ENCODE measurements around the gene CFAP54. TPM values are rescaled to one million over a fixed set of nuclear protein-coding genes. Genes with fewer than 3 reads are reported as not detected.

CFAP54 gene
- total and polyA plus RNA-seq, 2 of the 4 experiments (the other 2 are of a cell fraction) = 0.18 to 0.41 TPM

DNA sequence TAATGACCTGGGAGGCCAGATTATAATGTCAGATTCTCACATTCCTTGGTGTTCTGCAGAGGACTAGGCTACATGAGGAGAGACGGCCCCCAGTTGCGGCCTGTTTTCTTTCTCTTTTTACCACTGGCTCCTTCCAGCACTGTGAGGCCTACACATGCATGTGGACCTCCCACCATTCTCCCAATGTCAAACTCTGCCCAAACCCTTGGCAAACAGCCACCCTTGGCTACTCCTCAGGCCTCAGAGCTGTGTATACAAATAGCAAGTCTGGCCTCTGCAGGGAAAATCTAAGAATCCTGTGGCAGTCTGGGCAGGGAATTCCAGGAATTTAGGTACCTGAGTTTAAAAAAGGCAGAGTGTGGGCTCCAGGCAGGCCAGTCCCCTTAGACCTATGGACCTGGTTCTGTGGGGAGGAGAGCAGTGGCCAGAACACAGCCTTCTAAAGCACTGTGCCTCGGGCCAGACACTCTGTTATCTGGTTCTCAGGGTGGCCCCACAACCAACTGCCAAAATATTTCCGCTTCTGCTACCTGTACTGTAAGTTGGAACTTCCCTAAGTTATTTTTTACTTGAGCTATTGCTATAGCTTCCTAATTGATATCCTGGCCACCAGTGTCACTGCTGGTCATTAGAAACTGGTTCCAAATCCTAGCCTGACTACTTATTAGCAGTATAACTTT lies 397.8 kb downstream of the CFAP54 start:
- no peak overlapping the region for H3K27ac ChIP-seq (ENCODE audit: insufficient read depth, low read length)
- in situ Hi-C loops (cut with MboI; ENCODE audit: low sequenced_read_pairs) (no loop called here), dilution Hi-C loops (cut with HindIII; ENCODE audit: low sequenced_read_pairs, unreplicated experiment) (no loop called here), intact Hi-C loops (cut with micrococcal nuclease) (no loop called here)
- H3K9me3 ChIP-seq (ENCODE audit: control insufficient read depth, insufficient read depth, low read length) = no peaks in the 10 kb centered on the region
- peak; percentile 66 for DNase-seq
- peaks cover 5% of the 10 kb centered on the region for H3K4me1 ChIP-seq (ENCODE audit: control insufficient read depth, insufficient read depth, low read length)
- H2AFZ ChIP-seq (replicated peaks; ENCODE audit: low read length, poor library complexity) = peak overlapping the region; percentile 36
- no peak overlapping the region for H3K18ac ChIP-seq (ENCODE audit: low read depth, low read length)
- H3K4ac ChIP-seq (ENCODE audit: low read depth, low read length) = no peak overlapping the region
- no peak overlapping the region; the same call in 1 of the 2 replicates for H2BK20ac ChIP-seq (ENCODE audit: low read depth, low read length)
- no TSS peak for BruUV-seq (replicated peaks)
- no peak overlapping the region for H2BK15ac ChIP-seq (ENCODE audit: low read depth, low read length)
- no peaks in the 10 kb centered on the region for H4K20me1 ChIP-seq (ENCODE audit: insufficient read depth, low read length)
- H3K14ac ChIP-seq (replicated peaks; ENCODE audit: low read depth, low read length) = no peak overlapping the region
- no peak overlapping the region for H3K4me3 ChIP-seq (ENCODE audit: insufficient read depth, low read depth, low read length)
- ChIA-PET POLR2A (ENCODE audit: unreplicated experiment) (no interaction called here), CTCF (interaction anchor here (1.1 kb wide), 1 partner anchor 28 kb away, joined by 3 read pairs; no protein-coding TSS in a partner anchor)
- peak; percentile 43 for ATAC-seq (ENCODE audit: low read depth)
- H3K36me3 ChIP-seq (ENCODE audit: control insufficient read depth, insufficient read depth, low read length) = no peaks in the 10 kb centered on the region
- TF ChIP-seq MAFK (IDR thresholded peaks at IDR 0.05; ENCODE audit: low read depth, low read length) (no peak), CEBPB (IDR thresholded peaks at IDR 0.05; ENCODE audit: low read depth, low read length) (no peak), MAZ (IDR thresholded peaks at IDR 0.05; ENCODE audit: borderline replicate concordance, low read depth, low read length) (no peak), RFX5 (IDR thresholded peaks at IDR 0.05; ENCODE audit: low read depth, low read length) (no peak), POLR2A (IDR thresholded peaks at IDR 0.05; ENCODE audit: low read depth, low read length) (no peak), RCOR1 (IDR thresholded peaks at IDR 0.05; ENCODE audit: insufficient replicate concordance, low read length) (no peak), FOS (IDR thresholded peaks at IDR 0.05; ENCODE audit: low read depth, low read length) (no peak), RAD21 (IDR thresholded peaks at IDR 0.05; ENCODE audit: low read length) (no peak), NFE2L2 (IDR thresholded peaks at IDR 0.05; ENCODE audit: low read depth, low read length) (no peak), CHD1 (IDR thresholded peaks at IDR 0.05; ENCODE audit: low read depth, low read length) (no peak), SMC3 (IDR thresholded peaks at IDR 0.05; ENCODE audit: low read depth, low read length) (no peak), MXI1 (IDR thresholded peaks at IDR 0.05; ENCODE audit: borderline replicate concordance, low read depth, low read length) (no peak), BHLHE40 (IDR thresholded peaks at IDR 0.05; ENCODE audit: low read depth, low read length) (no peak)
- TF ChIP-seq, protein P1, sequence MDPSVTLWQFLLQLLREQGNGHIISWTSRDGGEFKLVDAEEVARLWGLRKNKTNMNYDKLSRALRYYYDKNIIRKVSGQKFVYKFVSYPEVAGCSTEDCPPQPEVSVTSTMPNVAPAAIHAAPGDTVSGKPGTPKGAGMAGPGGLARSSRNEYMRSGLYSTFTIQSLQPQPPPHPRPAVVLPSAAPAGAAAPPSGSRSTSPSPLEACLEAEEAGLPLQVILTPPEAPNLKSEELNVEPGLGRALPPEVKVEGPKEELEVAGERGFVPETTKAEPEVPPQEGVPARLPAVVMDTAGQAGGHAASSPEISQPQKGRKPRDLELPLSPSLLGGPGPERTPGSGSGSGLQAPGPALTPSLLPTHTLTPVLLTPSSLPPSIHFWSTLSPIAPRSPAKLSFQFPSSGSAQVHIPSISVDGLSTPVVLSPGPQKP (IDR thresholded peaks at IDR 0.05; ENCODE audit: borderline replicate concordance, low read depth, low read length) = no peak
- TF ChIP-seq, protein P2, sequence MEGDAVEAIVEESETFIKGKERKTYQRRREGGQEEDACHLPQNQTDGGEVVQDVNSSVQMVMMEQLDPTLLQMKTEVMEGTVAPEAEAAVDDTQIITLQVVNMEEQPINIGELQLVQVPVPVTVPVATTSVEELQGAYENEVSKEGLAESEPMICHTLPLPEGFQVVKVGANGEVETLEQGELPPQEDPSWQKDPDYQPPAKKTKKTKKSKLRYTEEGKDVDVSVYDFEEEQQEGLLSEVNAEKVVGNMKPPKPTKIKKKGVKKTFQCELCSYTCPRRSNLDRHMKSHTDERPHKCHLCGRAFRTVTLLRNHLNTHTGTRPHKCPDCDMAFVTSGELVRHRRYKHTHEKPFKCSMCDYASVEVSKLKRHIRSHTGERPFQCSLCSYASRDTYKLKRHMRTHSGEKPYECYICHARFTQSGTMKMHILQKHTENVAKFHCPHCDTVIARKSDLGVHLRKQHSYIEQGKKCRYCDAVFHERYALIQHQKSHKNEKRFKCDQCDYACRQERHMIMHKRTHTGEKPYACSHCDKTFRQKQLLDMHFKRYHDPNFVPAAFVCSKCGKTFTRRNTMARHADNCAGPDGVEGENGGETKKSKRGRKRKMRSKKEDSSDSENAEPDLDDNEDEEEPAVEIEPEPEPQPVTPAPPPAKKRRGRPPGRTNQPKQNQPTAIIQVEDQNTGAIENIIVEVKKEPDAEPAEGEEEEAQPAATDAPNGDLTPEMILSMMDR (conservative IDR thresholded peaks at IDR 0.05; ENCODE audit: low read depth, low read length) = no peak
- TF ChIP-seq, protein P3, sequence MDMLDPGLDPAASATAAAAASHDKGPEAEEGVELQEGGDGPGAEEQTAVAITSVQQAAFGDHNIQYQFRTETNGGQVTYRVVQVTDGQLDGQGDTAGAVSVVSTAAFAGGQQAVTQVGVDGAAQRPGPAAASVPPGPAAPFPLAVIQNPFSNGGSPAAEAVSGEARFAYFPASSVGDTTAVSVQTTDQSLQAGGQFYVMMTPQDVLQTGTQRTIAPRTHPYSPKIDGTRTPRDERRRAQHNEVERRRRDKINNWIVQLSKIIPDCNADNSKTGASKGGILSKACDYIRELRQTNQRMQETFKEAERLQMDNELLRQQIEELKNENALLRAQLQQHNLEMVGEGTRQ (IDR thresholded peaks at IDR 0.05; ENCODE audit: low read depth, low read length) = no peak
- H3K9me1 ChIP-seq (ENCODE audit: insufficient read depth, low read length) = peaks cover 3% of the 10 kb centered on the region
- no peak overlapping the region for H3K56ac ChIP-seq (ENCODE audit: extremely low read depth, insufficient read depth, low read length)
- no peak overlapping the region for H4K5ac ChIP-seq (ENCODE audit: low read depth, low read length)
- no peaks in the 10 kb centered on the region for H3K27me3 ChIP-seq (ENCODE audit: control insufficient read depth, insufficient read depth, low read length)
- no peak overlapping the region for H2BK5ac ChIP-seq (ENCODE audit: low read depth, low read length, poor library complexity, severe bottlenecking)
- WGBS, 2 experiments (ENCODE audit: extremely low coverage in 2 of 2, insufficient read length in 1 of 2) = no CpG with 5 or more reads among the region's 4 CpGs
- H3K23ac ChIP-seq (ENCODE audit: low read depth, low read length) = no peak overlapping the region
- H3K4me2 ChIP-seq (ENCODE audit: low read depth, low read length) = no peak overlapping the region
- no peak overlapping the region for H4K91ac ChIP-seq (ENCODE audit: insufficient read depth, low read depth, low read length)
- no peak overlapping the region for H2BK120ac ChIP-seq (ENCODE audit: low read depth, low read length)
- no peak overlapping the region for H4K8ac ChIP-seq (ENCODE audit: low read depth in 2 of 2, low read length in 2 of 2)
- H3K79me1 ChIP-seq (ENCODE audit: low read depth in 1 of 2, low read length in 2 of 2) = no peaks in the 10 kb centered on the region
- H2AK9ac ChIP-seq (replicated peaks; ENCODE audit: low read depth, low read length, poor library complexity) = no peak overlapping the region
- no peak overlapping the region for H3K9ac ChIP-seq (ENCODE audit: low read depth, low read length)
- H2AK5ac ChIP-seq (ENCODE audit: low read depth, low read length) = no peak overlapping the region

All from IMR-90 (cell line).